ENCODE measurements around the gene MAGEA2. TPM values are rescaled to one million over a fixed set of nuclear protein-coding genes. Genes with fewer than 3 reads are reported as not detected.
"Not testable (repeated sequence)": the region's sequence is repeated elsewhere in the genome, so short reads cannot be mapped to it uniquely, and the experiment has no call there.

Gene MAGEA2
- total RNA-seq, 1 experiment from 2014 or later: not detected

DNA sequence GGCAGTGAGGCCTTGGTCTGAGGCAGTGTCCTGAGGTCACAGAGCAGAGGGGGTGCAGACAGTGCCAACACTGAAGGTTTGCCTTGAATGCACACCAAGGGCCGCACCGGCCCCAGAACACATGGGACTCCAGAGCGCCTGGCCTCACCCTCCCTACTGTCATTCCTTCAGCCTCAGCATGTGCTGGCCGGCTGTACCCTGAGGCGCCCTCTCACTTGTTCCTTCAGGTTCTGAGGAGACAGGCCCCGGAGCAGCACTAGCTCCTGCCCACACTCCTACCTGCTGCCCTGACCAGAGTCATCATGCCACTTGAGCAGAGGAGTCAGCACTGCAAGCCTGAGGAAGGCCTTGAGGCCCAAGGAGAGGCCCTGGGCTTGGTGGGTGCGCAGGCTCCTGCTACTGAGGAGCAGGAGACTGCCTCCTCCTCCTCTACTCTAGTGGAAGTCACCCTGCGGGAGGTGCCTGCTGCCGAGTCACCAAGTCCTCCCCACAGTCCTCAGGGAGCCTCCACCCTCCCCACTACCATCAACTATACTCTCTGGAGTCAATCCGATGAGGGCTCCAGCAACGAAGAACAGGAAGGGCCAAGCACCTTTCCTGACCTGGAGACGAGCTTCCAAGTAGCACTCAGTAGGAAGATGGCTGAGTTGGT lies 17.7 kb downstream of the MAGEA2 start:
- ChIA-PET CTCF (no interaction called here), POLR2A (ENCODE audit: low non-redundant PET) (no interaction called here)
- H3K4me3 ChIP-seq (ENCODE audit: low read depth, low read length, poor library complexity, severe bottlenecking): no peak overlapping the region
- H3K4me1 ChIP-seq (ENCODE audit: insufficient read depth, low read length, poor library complexity, severe bottlenecking): no peaks in the 10 kb centered on the region
- no peak for DNase-seq (ENCODE audit: low spot score)
- intact Hi-C loops (cut with micrococcal nuclease; ENCODE audit: unreplicated experiment): no loop called here
- no peak overlapping the region for H3K27ac ChIP-seq (ENCODE audit: low read depth, low read length, poor library complexity, severe bottlenecking)
- TF ChIP-seq, protein P1, sequence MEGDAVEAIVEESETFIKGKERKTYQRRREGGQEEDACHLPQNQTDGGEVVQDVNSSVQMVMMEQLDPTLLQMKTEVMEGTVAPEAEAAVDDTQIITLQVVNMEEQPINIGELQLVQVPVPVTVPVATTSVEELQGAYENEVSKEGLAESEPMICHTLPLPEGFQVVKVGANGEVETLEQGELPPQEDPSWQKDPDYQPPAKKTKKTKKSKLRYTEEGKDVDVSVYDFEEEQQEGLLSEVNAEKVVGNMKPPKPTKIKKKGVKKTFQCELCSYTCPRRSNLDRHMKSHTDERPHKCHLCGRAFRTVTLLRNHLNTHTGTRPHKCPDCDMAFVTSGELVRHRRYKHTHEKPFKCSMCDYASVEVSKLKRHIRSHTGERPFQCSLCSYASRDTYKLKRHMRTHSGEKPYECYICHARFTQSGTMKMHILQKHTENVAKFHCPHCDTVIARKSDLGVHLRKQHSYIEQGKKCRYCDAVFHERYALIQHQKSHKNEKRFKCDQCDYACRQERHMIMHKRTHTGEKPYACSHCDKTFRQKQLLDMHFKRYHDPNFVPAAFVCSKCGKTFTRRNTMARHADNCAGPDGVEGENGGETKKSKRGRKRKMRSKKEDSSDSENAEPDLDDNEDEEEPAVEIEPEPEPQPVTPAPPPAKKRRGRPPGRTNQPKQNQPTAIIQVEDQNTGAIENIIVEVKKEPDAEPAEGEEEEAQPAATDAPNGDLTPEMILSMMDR (conservative IDR thresholded peaks at IDR 0.05; ENCODE audit: low read depth, low read length): no peak
- no peak for TF ChIP-seq EZH2 (IDR thresholded peaks at IDR 0.05; ENCODE audit: borderline replicate concordance, low read depth, low read length, poor library complexity, severe bottlenecking)
- BruUV-seq (replicated peaks): no TSS peak
- H3K9me3 ChIP-seq (ENCODE audit: low read depth, low read length, poor library complexity, severe bottlenecking): no peaks in the 10 kb centered on the region
- no peaks in the 10 kb centered on the region for H3K36me3 ChIP-seq (ENCODE audit: insufficient read depth, low read length, poor library complexity, severe bottlenecking)
- peaks cover 14% of the 10 kb centered on the region for H3K27me3 ChIP-seq (replicated peaks; ENCODE audit: insufficient read depth, low read depth, low read length, poor library complexity)

DNA sequence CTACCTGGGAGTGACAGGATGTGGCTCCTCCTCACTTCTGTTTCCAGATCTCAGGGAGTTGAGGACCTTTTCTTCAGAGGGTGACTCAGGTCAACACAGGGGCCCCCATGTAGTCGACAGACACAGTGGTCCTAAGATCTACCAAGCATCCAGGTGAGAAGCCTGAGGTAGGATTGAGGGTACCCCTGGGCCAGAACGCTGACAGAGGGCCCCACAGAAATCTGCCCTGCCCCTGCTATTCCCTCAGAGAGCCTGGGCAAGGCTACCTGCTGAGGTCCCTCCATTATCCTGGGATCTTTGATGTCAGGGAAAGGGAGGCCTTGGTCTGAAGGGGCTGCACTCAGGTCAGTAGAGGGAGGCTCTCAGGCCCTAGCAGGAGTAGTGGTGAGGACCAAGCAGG lies 18.5 kb downstream of the MAGEA2 start:
- TF ChIP-seq EZH2 (IDR thresholded peaks at IDR 0.05; ENCODE audit: borderline replicate concordance, low read depth, low read length, poor library complexity, severe bottlenecking): no peak
- TF ChIP-seq, protein P1 (conservative IDR thresholded peaks at IDR 0.05; ENCODE audit: low read depth, low read length): no peak
- Histone ChIP-seq H3K4me3 (ENCODE audit: low read depth, low read length, poor library complexity, severe bottlenecking) (no peak overlapping the region), H3K27me3 (replicated peaks; ENCODE audit: insufficient read depth, low read depth, low read length, poor library complexity) (peaks cover 14% of the 10 kb centered on the region), H3K27ac (ENCODE audit: low read depth, low read length, poor library complexity, severe bottlenecking) (no peak overlapping the region), H3K4me1 (ENCODE audit: insufficient read depth, low read length, poor library complexity, severe bottlenecking) (no peaks in the 10 kb centered on the region), H3K9me3 (ENCODE audit: low read depth, low read length, poor library complexity, severe bottlenecking) (no peaks in the 10 kb centered on the region), H3K36me3 (ENCODE audit: insufficient read depth, low read length, poor library complexity, severe bottlenecking) (no peaks in the 10 kb centered on the region)
- no TSS peak for BruUV-seq (replicated peaks)
- CTCF ChIA-PET: no interaction called here
- no peak for DNase-seq (ENCODE audit: low spot score)
- POLR2A ChIA-PET (ENCODE audit: low non-redundant PET): no interaction called here
- intact Hi-C loops (cut with micrococcal nuclease; ENCODE audit: unreplicated experiment): no loop called here

DNA sequence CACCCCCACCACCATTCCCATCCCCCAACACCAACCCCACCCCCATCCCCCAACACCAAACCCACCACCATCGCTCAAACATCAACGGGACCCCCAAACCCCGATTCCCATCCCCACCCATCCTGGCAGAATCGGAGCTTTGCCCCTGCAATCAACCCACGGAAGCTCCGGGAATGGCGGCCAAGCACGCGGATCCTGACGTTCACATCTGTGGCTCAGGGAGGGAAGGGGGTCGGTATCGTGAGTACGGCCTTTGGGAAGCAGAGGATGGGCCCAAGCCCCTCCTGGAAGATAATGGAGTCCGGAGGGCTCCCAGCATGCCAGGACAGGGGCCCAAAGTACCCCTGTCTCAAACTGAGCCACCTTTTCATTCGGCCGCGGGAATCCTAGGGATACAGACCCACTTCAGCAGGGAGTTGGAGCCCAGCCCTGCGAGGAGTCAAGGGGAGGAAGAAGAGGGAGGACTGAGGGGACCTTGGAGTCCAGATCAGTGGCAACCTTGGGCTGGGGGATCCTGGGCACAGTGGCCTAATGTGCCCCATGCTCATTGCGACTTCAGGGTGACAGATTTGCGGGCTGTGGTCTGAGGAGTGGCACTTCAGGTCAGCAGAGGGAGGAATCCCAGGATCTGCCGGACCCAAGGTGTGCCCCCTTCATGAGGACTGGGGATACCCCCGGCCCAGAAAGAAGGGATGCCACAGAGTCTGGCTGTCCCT lies 19.3 kb downstream of the MAGEA2 start:
- not testable (repeated sequence) for BruUV-seq (replicated peaks)

More for the DNA sequence above, 19.3 kb downstream of the MAGEA2 start:
- H3K36me3 ChIP-seq (ENCODE audit: insufficient read depth, low read length, poor library complexity, severe bottlenecking); POLR2A ChIA-PET (ENCODE audit: low non-redundant PET); DNase-seq (ENCODE audit: low spot score); H3K4me3 ChIP-seq (ENCODE audit: low read depth, low read length, poor library complexity, severe bottlenecking); intact Hi-C loops (cut with micrococcal nuclease; ENCODE audit: unreplicated experiment); H3K4me1 ChIP-seq (ENCODE audit: insufficient read depth, low read length, poor library complexity, severe bottlenecking); H3K9me3 ChIP-seq (ENCODE audit: low read depth, low read length, poor library complexity, severe bottlenecking); H3K27ac ChIP-seq (ENCODE audit: low read depth, low read length, poor library complexity, severe bottlenecking); CTCF ChIA-PET: not testable (repeated sequence)
- H3K27me3 ChIP-seq (replicated peaks; ENCODE audit: insufficient read depth, low read depth, low read length, poor library complexity): peaks cover 11% of the 10 kb centered on the region
